Hematopoietic multipotent progenitor cell treated with erythropoietin and hydrocortisone succinate and interleukin-3 and kit ligand, for 17 days (in vitro differentiated cells): ENCODE results near the gene CRAMP1.

Experiments used
- DNase-seq: peaks from one replicate; pipeline ENCODE4 v3.0.0-alpha.2; 2015; ENCODE audit warnings: low spot score

Gene CRAMP1

GRCh38 chr16:1596516-1596915 is 15.6 kb upstream of the CRAMP1 start:
- DNase-seq = no peak

GRCh38 chr16:1597154-1597553 is 15.0 kb upstream of the CRAMP1 start:
- DNase-seq = no peak

GRCh38 chr16:1601031-1601430 is 11.1 kb upstream of the CRAMP1 start:
- no peak for DNase-seq

- DNase-seq = no peak
Measured at GRCh38 chr16:1601489-1601888, 10.7 kb upstream of the CRAMP1 start.

GRCh38 chr16:1602285-1602684 is 9.9 kb upstream of the CRAMP1 start:
- no peak for DNase-seq

- no peak for DNase-seq
Measured at GRCh38 chr16:1606774-1607173, 5.4 kb upstream of the CRAMP1 start.

GRCh38 chr16:1607971-1608370 is 4.2 kb upstream of the CRAMP1 start:
- no peak for DNase-seq

- DNase-seq = peak; percentile 80
Measured at GRCh38 chr16:1610071-1610898, 1.9 kb upstream of the CRAMP1 start.

- DNase-seq = peak; percentile 18
Measured at GRCh38 chr16:1610899-1611632, 1.1 kb upstream of the CRAMP1 start.

- peak; percentile 36 for DNase-seq
Measured at GRCh38 chr16:1613211-1613622, 1.1 kb downstream of the CRAMP1 start.

- peak; percentile 12 for DNase-seq
Measured at GRCh38 chr16:1613728-1614455, 1.7 kb downstream of the CRAMP1 start.

- DNase-seq = peak; percentile 44
Measured at GRCh38 chr16:1614456-1615102, 2.4 kb downstream of the CRAMP1 start.

GRCh38 chr16:1615761-1616160 is 3.6 kb downstream of the CRAMP1 start:
- DNase-seq = no peak

GRCh38 chr16:1619976-1620375 is 7.8 kb downstream of the CRAMP1 start:
- DNase-seq = no peak

- no peak for DNase-seq
Measured at GRCh38 chr16:1620391-1620790, 8.2 kb downstream of the CRAMP1 start.

GRCh38 chr16:1621851-1622250 is 9.7 kb downstream of the CRAMP1 start:
- DNase-seq = no peak

GRCh38 chr16:1626327-1626726 is 14.2 kb downstream of the CRAMP1 start:
- no peak for DNase-seq

- DNase-seq = no peak
Measured at GRCh38 chr16:1626776-1627175, 14.6 kb downstream of the CRAMP1 start.

- DNase-seq = no peak
Measured at GRCh38 chr16:1630450-1631213, 18.5 kb downstream of the CRAMP1 start.

- no peak for DNase-seq
Measured at GRCh38 chr16:1631230-1631629, 19.1 kb downstream of the CRAMP1 start.

GRCh38 chr16:1631931-1632637 is 19.9 kb downstream of the CRAMP1 start:
- DNase-seq = no peak
